Heart left ventricle (tissue), 13 donors: ENCODE measurements around the gene PTPRC.

Experiments
- POLR2A ChIP-seq, 2 donors: fragments of 450-650 bp; IDR thresholded peaks; one replicate each; pipeline ENCODE4 v1.6.1; 2017; ENCODE audit warnings: antibody characterized with exemption in 2 of 2, mild to moderate bottlenecking in 2 of 2, moderate library complexity in 2 of 2
- TF ChIP-seq, protein P1 (sequence below), 12 donors: fragments of 200-600 bp; sonication (generic) in 4 of 12; IDR thresholded peaks; one replicate each; pipeline versions ENCODE4 v1.5.0 to v1.8.0; 2018 to 2022; ENCODE audit warnings: antibody characterized with exemption in 12 of 12, mild to moderate bottlenecking in 5 of 12
- donor health status: ischemic (EF 13 %, LVEDD 7.1; RV severe dilation, severe dysfunction).
- donor health status: DM: no; HTN: yes; CAD: no.
- donor health status: DM: no; HTN: no; CAD: no.
- donor health status: ischemic (EF 25% LVEDD 6.9; RV normal size, moderate dysfunction).
- donor health status: ischemic (EF 25% LVEDD 5.7; RV mildly dilated, moderate dysfunction).
- donor health status: ischemic (EF 35%, LVEDD 5.7; RV mildly dilated, moderate dysfunction).
- donor health status: nonischemic (EF 11% LVEDD 7.7; RV severe dilation, severe dysfunction).
- donor health status: DM: yes; HTN: yes; CAD: no.
- donor health status: PGD.
- donor health status: ischemic (EF 29% LVEDD 5.4; RV normal size, mild dysfunction).
- donor health status: nonischemic (EF 23%, LVEDD 6.1; RV moderate dilation, normal function).

DNA sequence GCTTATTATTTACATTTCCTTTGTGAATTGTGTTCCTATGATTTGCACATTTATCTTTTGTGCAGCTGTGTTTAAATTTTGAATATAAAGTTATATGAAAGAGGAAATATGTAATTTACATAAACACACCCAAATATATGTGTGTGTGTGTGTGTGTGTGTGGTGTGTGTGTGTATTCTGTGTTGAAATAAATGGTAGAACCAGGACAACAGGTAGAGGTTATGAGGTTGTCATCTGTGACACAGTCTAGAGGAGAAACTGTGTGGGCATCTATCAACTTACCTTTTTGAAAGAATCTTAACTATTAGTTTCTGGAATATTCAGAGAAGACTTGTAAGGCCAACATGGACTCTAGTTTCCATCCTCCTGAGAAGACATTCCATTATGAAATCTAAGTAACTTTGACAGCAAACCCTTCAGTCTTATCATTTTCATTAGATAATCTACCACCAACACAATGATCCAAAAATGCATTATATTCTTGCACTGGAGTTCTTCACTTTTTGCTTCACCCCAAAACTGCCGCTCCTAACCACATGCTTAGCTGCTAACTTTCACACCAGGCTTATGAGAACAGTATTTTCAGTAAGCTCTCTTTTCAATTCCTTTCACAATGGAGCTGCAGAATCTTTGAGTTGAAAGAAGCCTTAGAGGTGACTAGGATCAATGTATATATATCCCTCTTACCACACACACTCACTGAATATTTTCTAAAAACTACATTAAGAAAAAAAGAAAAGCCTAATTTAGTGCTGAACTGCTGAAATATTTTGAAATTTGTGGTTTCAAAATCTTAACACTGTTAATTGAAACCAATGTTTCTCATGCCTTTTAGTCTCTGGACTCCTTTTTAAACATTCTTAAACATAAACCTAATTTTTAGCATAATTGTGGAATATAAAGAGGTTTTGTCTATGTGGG lies 21.8 kb downstream of the PTPRC start:
- TF ChIP-seq, protein P1, sequence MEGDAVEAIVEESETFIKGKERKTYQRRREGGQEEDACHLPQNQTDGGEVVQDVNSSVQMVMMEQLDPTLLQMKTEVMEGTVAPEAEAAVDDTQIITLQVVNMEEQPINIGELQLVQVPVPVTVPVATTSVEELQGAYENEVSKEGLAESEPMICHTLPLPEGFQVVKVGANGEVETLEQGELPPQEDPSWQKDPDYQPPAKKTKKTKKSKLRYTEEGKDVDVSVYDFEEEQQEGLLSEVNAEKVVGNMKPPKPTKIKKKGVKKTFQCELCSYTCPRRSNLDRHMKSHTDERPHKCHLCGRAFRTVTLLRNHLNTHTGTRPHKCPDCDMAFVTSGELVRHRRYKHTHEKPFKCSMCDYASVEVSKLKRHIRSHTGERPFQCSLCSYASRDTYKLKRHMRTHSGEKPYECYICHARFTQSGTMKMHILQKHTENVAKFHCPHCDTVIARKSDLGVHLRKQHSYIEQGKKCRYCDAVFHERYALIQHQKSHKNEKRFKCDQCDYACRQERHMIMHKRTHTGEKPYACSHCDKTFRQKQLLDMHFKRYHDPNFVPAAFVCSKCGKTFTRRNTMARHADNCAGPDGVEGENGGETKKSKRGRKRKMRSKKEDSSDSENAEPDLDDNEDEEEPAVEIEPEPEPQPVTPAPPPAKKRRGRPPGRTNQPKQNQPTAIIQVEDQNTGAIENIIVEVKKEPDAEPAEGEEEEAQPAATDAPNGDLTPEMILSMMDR (IDR thresholded peaks at IDR 0.05) = no peak
- no peak for TF ChIP-seq POLR2A (IDR thresholded peaks at IDR 0.05)
